Prostate gland (tissue), 2 donors: Measurements from ENCODE around the gene CYTH1.

Experiments used
- CTCF ChIP-seq, 4 experiments: fragments of 200-600 bp in 2 of 4; fragments of 450-650 bp in 2 of 4; sonication (generic) in 2 of 4; IDR thresholded peaks; 1 replicate in 3 of 4; 2 replicates in 1 of 4; pipeline ENCODE4 v1.5.1; 2016 to 2019; ENCODE audit warnings: antibody characterized with exemption in 4 of 4, mild to moderate bottlenecking in 2 of 4, moderate library complexity in 2 of 4
- POLR2A ChIP-seq: fragments of 450-650 bp; IDR thresholded peaks from one replicate; pipeline ENCODE4 v1.6.1; 2016; ENCODE audit warnings: antibody characterized with exemption, mild to moderate bottlenecking

DNA sequence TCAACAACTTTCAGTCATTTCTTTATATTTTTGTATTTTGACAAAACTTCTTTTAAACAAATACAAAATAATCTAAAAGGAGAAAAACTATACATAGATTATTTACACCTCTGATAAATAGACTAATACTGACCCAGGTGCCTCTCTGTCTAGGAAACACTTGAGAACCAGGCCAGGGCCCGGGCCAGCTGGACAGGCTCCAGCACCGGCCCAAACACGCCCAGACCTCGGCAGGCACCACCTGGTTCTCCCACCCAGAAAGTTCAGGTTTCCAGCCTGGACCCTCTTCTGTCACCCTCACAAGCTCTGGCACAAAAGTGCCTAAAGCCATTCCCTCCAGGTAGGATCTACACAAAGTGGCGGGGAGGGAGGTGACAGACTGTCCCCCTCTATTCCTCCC, 107.9 kb downstream of the CYTH1 start:
- TF ChIP-seq POLR2A (no peak), CTCF (IDR thresholded peaks at IDR 0.05) (no peak)
